ENCODE results near the gene TUBB1.

The TUBB1 gene

DNA sequence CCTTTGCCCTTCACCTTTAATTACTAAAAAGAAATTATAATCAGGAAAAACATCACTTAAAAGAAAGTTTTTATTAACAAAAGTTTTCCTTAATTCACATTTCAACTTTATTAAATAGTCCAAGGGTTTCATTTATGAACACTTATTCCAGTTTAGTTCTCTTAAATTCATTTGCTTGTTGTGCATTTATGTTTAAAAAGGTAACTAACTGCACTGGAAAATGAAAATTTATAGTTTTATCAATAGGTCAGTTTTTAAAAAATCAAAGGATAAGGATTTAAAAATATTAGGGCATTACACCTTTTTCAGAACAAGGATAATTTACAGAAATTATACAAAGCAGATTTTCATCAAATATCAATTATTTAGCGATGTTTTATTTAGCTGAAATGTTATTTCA lies 13.9 kb downstream of the TUBB1 start:
- Histone ChIP-seq H3K27ac (ENCODE audit: low read length) (peak overlapping the region; percentile 70), H3K27me3 (ENCODE audit: low read depth, low read length) (no peaks in the 10 kb centered on the region), H4K20me1 (ENCODE audit: insufficient read depth, low read length) (peaks cover 20% of the 10 kb centered on the region), H3K9ac (ENCODE audit: low read length) (peak overlapping the region; percentile 73), H3K4me2 (ENCODE audit: low read length) (peak overlapping the region; percentile 95), H2AFZ (ENCODE audit: low read depth, low read length) (no peak overlapping the region), H3K36me3 (replicated peaks; ENCODE audit: low read depth, low read length) (peaks cover 71% of the 10 kb centered on the region), H3K79me2 (ENCODE audit: low read length) (peaks cover 63% of the 10 kb centered on the region), H3K4me3 (ENCODE audit: low read length) (peak overlapping the region; percentile 80), H3K9me3 (ENCODE audit: insufficient read depth, low read length) (no peaks in the 10 kb centered on the region), H3K4me1 (ENCODE audit: low read length) (peaks cover 41% of the 10 kb centered on the region)
- no peak for TF ChIP-seq EZH2phosphoT487 (IDR thresholded peaks at IDR 0.05; ENCODE audit: low read depth)
- TF ChIP-seq CTCF (IDR thresholded peaks at IDR 0.05; ENCODE audit: low read depth, low read length) = no peak

- H3K9me3 ChIP-seq (ENCODE audit: insufficient read depth, low read length) = no peaks in the 10 kb centered on the region
- peaks cover 67% of the 10 kb centered on the region for H3K36me3 ChIP-seq (replicated peaks; ENCODE audit: low read depth, low read length)
- H3K4me3 ChIP-seq (ENCODE audit: low read length) = no peak overlapping the region
- H3K9ac ChIP-seq (ENCODE audit: low read length) = no peak overlapping the region
- peaks cover 38% of the 10 kb centered on the region for H3K4me1 ChIP-seq (ENCODE audit: low read length)
- H3K27ac ChIP-seq (ENCODE audit: low read length) = no peak overlapping the region
- H3K27me3 ChIP-seq (ENCODE audit: low read depth, low read length) = no peaks in the 10 kb centered on the region
- H2AFZ ChIP-seq (ENCODE audit: low read depth, low read length) = no peak overlapping the region
- peak overlapping the region; percentile 95; the same call in 1 of the 2 replicates for H3K4me2 ChIP-seq (ENCODE audit: low read length)
- TF ChIP-seq EZH2phosphoT487 (IDR thresholded peaks at IDR 0.05; ENCODE audit: low read depth) (no peak), CTCF (IDR thresholded peaks at IDR 0.05; ENCODE audit: low read depth, low read length) (no peak)
- peaks cover 21% of the 10 kb centered on the region for H4K20me1 ChIP-seq (ENCODE audit: insufficient read depth, low read length)
- peaks cover 63% of the 10 kb centered on the region for H3K79me2 ChIP-seq (ENCODE audit: low read length)
These were observed 14.5 kb downstream of the TUBB1 start for GRCh38 chr20:59033616-59034165.

- H3K36me3 ChIP-seq (replicated peaks; ENCODE audit: low read depth, low read length) = peaks cover 61% of the 10 kb centered on the region
- H3K4me3 ChIP-seq (ENCODE audit: low read length) = no peak overlapping the region
- peaks cover 30% of the 10 kb centered on the region for H4K20me1 ChIP-seq (ENCODE audit: insufficient read depth, low read length)
- H2AFZ ChIP-seq (ENCODE audit: low read depth, low read length) = no peak overlapping the region
- peaks cover 63% of the 10 kb centered on the region for H3K79me2 ChIP-seq (ENCODE audit: low read length)
- no peak overlapping the region for H3K27ac ChIP-seq (ENCODE audit: low read length)
- no peaks in the 10 kb centered on the region for H3K9me3 ChIP-seq (ENCODE audit: insufficient read depth, low read length)
- H3K4me2 ChIP-seq (ENCODE audit: low read length) = no peak overlapping the region
- H3K4me1 ChIP-seq (ENCODE audit: low read length) = peaks cover 32% of the 10 kb centered on the region
- TF ChIP-seq CTCF (IDR thresholded peaks at IDR 0.05; ENCODE audit: low read depth, low read length) (no peak), EZH2phosphoT487 (IDR thresholded peaks at IDR 0.05; ENCODE audit: low read depth) (no peak)
- no peaks in the 10 kb centered on the region for H3K27me3 ChIP-seq (ENCODE audit: low read depth, low read length)
- H3K9ac ChIP-seq (ENCODE audit: low read length) = no peak overlapping the region
These were observed 16.2 kb downstream of the TUBB1 start for GRCh38 chr20:59035381-59035780.

DNA sequence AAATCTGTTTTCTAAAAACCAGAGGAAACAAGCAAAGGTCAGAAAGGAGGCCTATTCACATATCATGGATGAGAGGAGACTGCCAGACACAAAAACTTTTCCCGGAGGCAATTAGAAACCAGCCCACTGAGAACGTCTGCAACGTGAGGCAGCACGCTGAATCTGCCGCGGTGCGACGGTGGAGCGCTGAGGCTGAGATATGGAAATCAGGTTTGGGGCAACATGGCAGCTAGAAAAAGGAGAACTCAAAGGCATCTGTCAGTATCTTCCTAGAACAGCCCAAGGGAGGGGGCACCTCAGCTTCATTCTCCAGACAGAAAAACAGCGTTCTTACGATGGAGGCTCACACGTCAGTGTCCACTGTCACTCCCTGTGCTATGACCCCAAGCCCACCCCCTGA lies 18.2 kb downstream of the TUBB1 start:
- H3K9ac ChIP-seq (ENCODE audit: low read length) = no peak overlapping the region
- H2AFZ ChIP-seq (ENCODE audit: low read depth, low read length) = no peak overlapping the region
- TF ChIP-seq CTCF (IDR thresholded peaks at IDR 0.05; ENCODE audit: low read depth, low read length) (no peak), EZH2phosphoT487 (IDR thresholded peaks at IDR 0.05; ENCODE audit: low read depth) (no peak)
- H3K27me3 ChIP-seq (ENCODE audit: low read depth, low read length) = no peaks in the 10 kb centered on the region
- H3K27ac ChIP-seq (ENCODE audit: low read length) = no peak overlapping the region
- no peak overlapping the region for H3K4me3 ChIP-seq (ENCODE audit: low read length)
- peaks cover 37% of the 10 kb centered on the region for H3K4me1 ChIP-seq (ENCODE audit: low read length)
- peaks cover 65% of the 10 kb centered on the region for H3K79me2 ChIP-seq (ENCODE audit: low read length)
- no peak overlapping the region for H3K4me2 ChIP-seq (ENCODE audit: low read length)
- no peaks in the 10 kb centered on the region for H3K9me3 ChIP-seq (ENCODE audit: insufficient read depth, low read length)
- H3K36me3 ChIP-seq (replicated peaks; ENCODE audit: low read depth, low read length) = peaks cover 65% of the 10 kb centered on the region
- H4K20me1 ChIP-seq (ENCODE audit: insufficient read depth, low read length) = peaks cover 34% of the 10 kb centered on the region
